Osteoblast (primary cell): ENCODE data around the gene MAPK10. TPM values are rescaled to one million over a fixed set of nuclear protein-coding genes. Genes with fewer than 3 reads are reported as not detected.

Source experiments
- DNase-seq: peaks from one replicate; pipeline ENCODE4 v3.0.0; 2011; ENCODE audit warnings: low spot score, mixed read lengths; ENCODE audit not compliant: insufficient read length; ENCODE audit errors: missing footprints
- H2AFZ ChIP-seq: 2 replicates; pipeline ENCODE4 v1.6.0; 2011; ENCODE audit warnings: mild to moderate bottlenecking, low read length
- H3K27ac ChIP-seq: 2 replicates; pipeline ENCODE4 v1.5.1; 2011; ENCODE audit warnings: mild to moderate bottlenecking, low read depth, low read length, moderate library complexity
- H3K27me3 ChIP-seq: 2 replicates; pipeline ENCODE4 v1.6.0; 2012; ENCODE audit warnings: mild to moderate bottlenecking, control low read depth, inconsistent platforms, low read length, moderate library complexity; ENCODE audit not compliant: insufficient read depth
- H3K36me3 ChIP-seq: 2 replicates; pipeline ENCODE4 v1.5.1; 2011; ENCODE audit warnings: mild to moderate bottlenecking, low read length, control low read depth, moderate library complexity; ENCODE audit not compliant: insufficient read depth
- H3K4me1 ChIP-seq: 2 replicates; pipeline ENCODE4 v1.5.1; 2011; ENCODE audit warnings: mild to moderate bottlenecking, low read length, control low read depth, moderate library complexity; ENCODE audit not compliant: insufficient read depth
- H3K4me2 ChIP-seq: 2 replicates; pipeline ENCODE4 v1.6.0; 2011; ENCODE audit warnings: mild to moderate bottlenecking, low read length; ENCODE audit not compliant: insufficient read depth
- H3K4me3 ChIP-seq: fragments of 200-600 bp; sonication (generic); 3 replicates; pipeline ENCODE4 v1.5.1; 2012; ENCODE audit warnings: mild to moderate bottlenecking, low read length, inconsistent platforms; ENCODE audit not compliant: insufficient read depth
- H3K79me2 ChIP-seq: 2 replicates; pipeline ENCODE4 v1.6.0; 2012; ENCODE audit warnings: mild to moderate bottlenecking, low read length, control low read depth, inconsistent platforms; ENCODE audit not compliant: insufficient read depth
- H3K9me3 ChIP-seq: 2 replicates; pipeline ENCODE4 v1.5.1; 2011; ENCODE audit warnings: low read depth, low read length, control low read depth
- H4K20me1 ChIP-seq: 2 replicates; pipeline ENCODE4 v1.6.0; 2012; ENCODE audit warnings: mild to moderate bottlenecking, low read length, control low read depth; ENCODE audit not compliant: insufficient read depth
- total RNA-seq: library from RNA; depleted of rRNA; stranded (reverse); fragments of >200 nt; gene quantifications from 2 replicates; pipeline ENCODE4 v1.2.3, GENCODE V29; 2012
- TF ChIP-seq, protein P1 (sequence below): IDR thresholded peaks from 2 replicates; pipeline ENCODE4 v1.5.1; 2011; ENCODE audit warnings: mild to moderate bottlenecking, low read depth, low read length, moderate library complexity; ENCODE audit errors: extremely low read depth

Gene MAPK10
- total RNA-seq, 1 donor, result 13.0 TPM

DNA sequence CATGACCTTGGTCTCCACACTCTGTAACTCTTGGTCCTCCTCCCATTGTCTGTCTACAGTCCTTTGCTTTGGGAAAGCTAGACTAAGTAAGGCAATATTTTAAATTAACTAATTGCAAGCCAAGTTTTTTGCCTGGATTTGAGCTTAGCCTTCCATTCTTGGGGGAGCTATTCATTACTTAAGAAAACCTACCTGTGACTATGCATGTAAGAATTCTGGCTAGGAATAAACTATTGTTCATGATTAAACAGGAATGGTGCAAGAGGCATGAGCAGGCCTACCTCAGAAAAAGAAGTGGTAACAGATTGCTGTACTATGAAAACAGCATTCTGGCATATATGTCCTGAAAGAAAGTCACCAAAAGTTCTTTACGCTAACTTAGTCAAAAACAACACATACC is 309.4 kb downstream of the MAPK10 start:
- Histone ChIP-seq H3K9me3 (no peaks in the 10 kb centered on the region), H2AFZ (no peak overlapping the region), H3K4me1 (peaks cover 6% of the 10 kb centered on the region), H3K27me3 (no peaks in the 10 kb centered on the region), H3K36me3 (no peaks in the 10 kb centered on the region), H3K79me2 (no peaks in the 10 kb centered on the region), H3K27ac (no peak overlapping the region), H3K4me3 (no peak overlapping the region), H3K4me2 (no peak overlapping the region), H4K20me1 (no peaks in the 10 kb centered on the region)
- DNase-seq, result no peak
- TF ChIP-seq, protein P1, sequence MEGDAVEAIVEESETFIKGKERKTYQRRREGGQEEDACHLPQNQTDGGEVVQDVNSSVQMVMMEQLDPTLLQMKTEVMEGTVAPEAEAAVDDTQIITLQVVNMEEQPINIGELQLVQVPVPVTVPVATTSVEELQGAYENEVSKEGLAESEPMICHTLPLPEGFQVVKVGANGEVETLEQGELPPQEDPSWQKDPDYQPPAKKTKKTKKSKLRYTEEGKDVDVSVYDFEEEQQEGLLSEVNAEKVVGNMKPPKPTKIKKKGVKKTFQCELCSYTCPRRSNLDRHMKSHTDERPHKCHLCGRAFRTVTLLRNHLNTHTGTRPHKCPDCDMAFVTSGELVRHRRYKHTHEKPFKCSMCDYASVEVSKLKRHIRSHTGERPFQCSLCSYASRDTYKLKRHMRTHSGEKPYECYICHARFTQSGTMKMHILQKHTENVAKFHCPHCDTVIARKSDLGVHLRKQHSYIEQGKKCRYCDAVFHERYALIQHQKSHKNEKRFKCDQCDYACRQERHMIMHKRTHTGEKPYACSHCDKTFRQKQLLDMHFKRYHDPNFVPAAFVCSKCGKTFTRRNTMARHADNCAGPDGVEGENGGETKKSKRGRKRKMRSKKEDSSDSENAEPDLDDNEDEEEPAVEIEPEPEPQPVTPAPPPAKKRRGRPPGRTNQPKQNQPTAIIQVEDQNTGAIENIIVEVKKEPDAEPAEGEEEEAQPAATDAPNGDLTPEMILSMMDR, result no peak

GRCh38 chr4:86048426-86048825 is 311.4 kb downstream of the MAPK10 start:
- H4K20me1 ChIP-seq, result no peaks in the 10 kb centered on the region
- H3K4me2 ChIP-seq, result no peak overlapping the region
- H3K27me3 ChIP-seq, result no peaks in the 10 kb centered on the region
- no peaks in the 10 kb centered on the region for H3K36me3 ChIP-seq
- no peak for DNase-seq
- no peaks in the 10 kb centered on the region for H3K79me2 ChIP-seq
- peaks cover 6% of the 10 kb centered on the region for H3K4me1 ChIP-seq
- no peak overlapping the region for H3K27ac ChIP-seq
- H2AFZ ChIP-seq, result no peak overlapping the region
- H3K4me3 ChIP-seq, result no peak overlapping the region
- TF ChIP-seq, protein P1, result no peak
- no peaks in the 10 kb centered on the region for H3K9me3 ChIP-seq

DNA sequence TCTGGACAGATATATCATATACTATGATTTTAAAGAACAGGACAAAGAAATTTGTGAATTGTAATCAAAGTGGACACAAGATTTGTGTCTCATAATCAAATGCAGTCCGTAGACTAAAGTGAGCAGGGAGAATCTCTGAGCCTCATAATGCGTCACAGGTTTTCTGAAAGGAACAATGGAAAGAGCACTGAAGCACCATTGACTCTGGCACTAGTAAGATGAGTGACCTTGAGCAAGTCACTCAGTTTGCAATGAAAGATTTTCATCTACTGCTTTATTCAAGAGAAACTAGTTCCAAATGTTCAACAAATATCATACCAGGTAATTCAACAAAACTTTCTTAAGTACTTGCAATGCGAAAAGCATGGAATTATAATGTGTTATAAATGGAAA is 315.3 kb downstream of the MAPK10 start:
- no peaks in the 10 kb centered on the region for H3K79me2 ChIP-seq
- no peak overlapping the region for H2AFZ ChIP-seq
- H3K27me3 ChIP-seq, result no peaks in the 10 kb centered on the region
- no peaks in the 10 kb centered on the region for H3K36me3 ChIP-seq
- TF ChIP-seq, protein P1, result no peak
- DNase-seq, result peak; percentile 55
- H3K27ac ChIP-seq, result no peak overlapping the region
- no peak overlapping the region for H3K4me3 ChIP-seq
- no peaks in the 10 kb centered on the region for H4K20me1 ChIP-seq
- H3K4me2 ChIP-seq, result no peak overlapping the region
- peaks cover 6% of the 10 kb centered on the region for H3K4me1 ChIP-seq
- no peaks in the 10 kb centered on the region for H3K9me3 ChIP-seq

DNA sequence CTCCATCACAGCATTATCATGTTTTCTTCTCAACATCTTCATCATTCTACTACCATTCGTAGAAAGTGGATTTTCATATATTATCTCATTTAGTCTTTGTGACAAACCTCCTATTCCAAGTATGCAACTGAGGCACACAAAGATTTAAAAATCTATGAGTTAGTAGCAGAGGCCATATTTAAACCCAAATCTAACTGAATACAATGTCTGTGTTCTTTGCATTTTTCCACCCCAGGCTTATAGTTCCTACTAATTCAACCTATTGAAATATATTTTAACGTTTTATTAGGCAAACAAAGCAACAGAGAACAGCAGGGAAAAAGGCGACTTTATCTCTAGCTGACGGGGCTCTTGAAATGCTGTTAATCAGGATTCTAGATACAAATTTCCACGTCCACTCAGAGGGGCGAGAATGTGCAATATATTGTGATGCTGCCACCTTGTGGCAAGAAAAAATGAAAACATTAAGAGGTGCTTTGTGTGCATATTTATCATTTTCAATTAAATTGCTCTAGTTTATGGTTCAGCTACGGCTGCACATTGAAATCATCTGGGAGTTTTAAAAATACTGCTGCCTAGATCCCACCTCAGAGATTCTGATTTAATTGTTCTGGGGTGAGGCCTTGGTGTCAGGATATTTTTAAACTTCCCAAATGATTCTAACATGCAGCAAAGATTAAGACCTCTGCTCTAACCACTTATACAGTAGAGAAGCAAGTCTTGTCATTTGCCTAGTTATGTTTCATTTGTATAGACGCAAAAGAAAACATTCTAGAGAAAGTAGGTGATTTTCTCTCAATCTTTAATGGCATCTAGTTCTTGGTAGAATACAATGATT is 315.9 kb downstream of the MAPK10 start:
- Histone ChIP-seq H3K4me2 (peak overlapping the region; percentile 47), H3K27ac (no peak overlapping the region), H3K27me3 (no peaks in the 10 kb centered on the region), H3K79me2 (no peaks in the 10 kb centered on the region), H3K4me3 (no peak overlapping the region), H4K20me1 (no peaks in the 10 kb centered on the region), H3K4me1 (peaks cover 6% of the 10 kb centered on the region), H2AFZ (peak overlapping the region; percentile 35), H3K36me3 (no peaks in the 10 kb centered on the region), H3K9me3 (no peaks in the 10 kb centered on the region)
- no peak for DNase-seq
- TF ChIP-seq, protein P1, result peak; percentile 69
